SU-DHL-6 (cell line): ENCODE results near the gene ARHGAP4.

Source experiments
- CTCF ChIP-seq: fragments of 200-600 bp; sonication (generic); IDR thresholded peaks from one replicate; pipeline ENCODE4 v1.5.1; 2017; ENCODE audit warnings: antibody characterized with exemption, mild to moderate bottlenecking, low read length, moderate library complexity; ENCODE audit not compliant: insufficient read depth, poor library complexity, severe bottlenecking
- EZH2phosphoT487 ChIP-seq: fragments of 200-600 bp; sonication (generic), shearing (Covaris generic); conservative IDR thresholded peaks from 2 replicates; pipeline ENCODE4 v1.6.1; 2018; ENCODE audit warnings: mild to moderate bottlenecking, antibody characterized with exemption, low read length, moderate library complexity, mixed read lengths

- TF ChIP-seq CTCF (no peak), EZH2phosphoT487 (no peak)
Measured at GRCh38 chrX:153880440-153880815, 45.6 kb downstream of the ARHGAP4 start.
